ENCODE results near the gene EMC1.
"Not testable (repeated sequence)": the region's sequence is repeated elsewhere in the genome, so short reads cannot be mapped to it uniquely, and the experiment has no call there.

The EMC1 gene

GRCh38 chr1:19219451-19219850 lies 31.9 kb downstream of the EMC1 start:
- no peak for DNase-seq

GRCh38 chr1:19216585-19216984 lies 34.7 kb downstream of the EMC1 start:
- DNase-seq = not testable (repeated sequence)

- DNase-seq = no peak
These were observed 37.7 kb downstream of the EMC1 start for GRCh38 chr1:19213580-19213979.

- DNase-seq = no peak
These were observed 39.2 kb downstream of the EMC1 start for GRCh38 chr1:19212167-19212566.

GRCh38 chr1:19210772-19211549 lies 40.4 kb downstream of the EMC1 start:
- no peak for DNase-seq

- peak; percentile 32 to 96 (median 88) for DNase-seq
These were observed 41.1 kb downstream of the EMC1 start, which contains the start of gene UBR4 for GRCh38 chr1:19209990-19210771. Gene UBR4 (minus strand): TSS chr1:19210266. CDS start chr1:19210248, 18 bp downstream.

GRCh38 chr1:19209439-19209989 lies 41.8 kb downstream of the EMC1 start:
- DNase-seq = peak in 13 of 56 donors; percentile 25 to 51 (median 40)

GRCh38 chr1:19208710-19209438 lies 42.5 kb downstream of the EMC1 start:
- no peak for DNase-seq

- no peak for DNase-seq
These were observed 44.4 kb downstream of the EMC1 start for GRCh38 chr1:19206947-19207346.

GRCh38 chr1:19205845-19206244 lies 45.5 kb downstream of the EMC1 start:
- no peak for DNase-seq

GRCh38 chr1:19205403-19205802 lies 45.9 kb downstream of the EMC1 start:
- no peak for DNase-seq

- no peak for DNase-seq
These were observed 46.7 kb downstream of the EMC1 start for GRCh38 chr1:19204446-19205266.

- DNase-seq = no peak
These were observed 47.9 kb downstream of the EMC1 start for GRCh38 chr1:19203440-19203839.

- DNase-seq = no peak
These were observed 48.9 kb downstream of the EMC1 start for GRCh38 chr1:19202396-19202795.

GRCh38 chr1:19199969-19200604 lies 51.2 kb downstream of the EMC1 start:
- DNase-seq = no peak

- no peak for DNase-seq
These were observed 51.9 kb downstream of the EMC1 start for GRCh38 chr1:19199329-19199968.

- DNase-seq = no peak
These were observed 52.5 kb downstream of the EMC1 start for GRCh38 chr1:19198820-19199219.

- DNase-seq = no peak
These were observed 53.5 kb downstream of the EMC1 start for GRCh38 chr1:19197845-19198244.

- no peak for DNase-seq
These were observed 55.0 kb downstream of the EMC1 start for GRCh38 chr1:19196331-19196730.

- no peak for DNase-seq
These were observed 58.3 kb downstream of the EMC1 start for GRCh38 chr1:19193004-19193403.
